Cardiac muscle cell (in vitro differentiated cells and primary cell): ENCODE measurements around the gene IGSF23. TPM values are rescaled to one million over a fixed set of nuclear protein-coding genes. Genes with fewer than 3 reads are reported as not detected.
"Not testable (repeated sequence)": the region's sequence is repeated elsewhere in the genome, so short reads cannot be mapped to it uniquely, and the experiment has no call there.

Source experiments
- DNase-seq, 2 donors: peaks; one replicate each; pipeline versions ENCODE4 v3.0.0 to v3.0.0-alpha.2; 2010 to 2017; ENCODE audit warnings: low read depth in 1 of 2, low spot score in 1 of 2
- H3K27ac ChIP-seq: fragments of 200-600 bp; sonication (generic); 2 replicates; pipeline ENCODE4 v1.5.1; 2016
- H3K27me3 ChIP-seq: fragments of 200-600 bp; sonication (generic); 2 replicates; pipeline ENCODE4 v1.6.0; 2016; ENCODE audit warnings: control low read depth
- H3K36me3 ChIP-seq: fragments of 200-600 bp; sonication (generic); 2 replicates; pipeline ENCODE4 v1.5.1; 2016; ENCODE audit warnings: control low read depth
- H3K4me1 ChIP-seq: fragments of 200-600 bp; sonication (generic); 2 replicates; pipeline ENCODE4 v1.8.1; 2017; ENCODE audit warnings: low read depth, mild to moderate bottlenecking, mixed run types
- H3K4me3 ChIP-seq: fragments of 200-600 bp; sonication (generic); 2 replicates; pipeline ENCODE4 v1.5.1; 2016; ENCODE audit warnings: mild to moderate bottlenecking
- H3K9me3 ChIP-seq: fragments of 200-600 bp; sonication (generic); 2 replicates; pipeline ENCODE4 v1.5.1; 2017; ENCODE audit warnings: low read depth, mild to moderate bottlenecking, control low read depth
- CTCF ChIP-seq: IDR thresholded peaks from 2 replicates; pipeline ENCODE4 v1.5.1; 2012; ENCODE audit warnings: low read depth, mild to moderate bottlenecking, low read length
- polyA plus RNA-seq: library from polyadenylated mRNA; unstranded; fragments of >200 nt; fragmentation: Nextera tagmentation; extraction: Ambion mirVana; gene quantifications from 2 replicates; pipeline ENCODE4 v1.2.1, GENCODE V29; 2016
- total RNA-seq: library from RNA; depleted of rRNA; stranded (reverse); fragments of >200 nt; gene quantifications from 2 replicates; pipeline ENCODE4 v1.2.3, GENCODE V29; 2016

Gene IGSF23
- total and polyA plus RNA-seq, 2 experiments from 2014 or later: not detected

GRCh38 chr19:44623626-44624025 is 10.3 kb downstream of the IGSF23 start:
- no peaks in the 10 kb centered on the region for H3K4me1 ChIP-seq
- no peaks in the 10 kb centered on the region for H3K36me3 ChIP-seq
- no peaks in the 10 kb centered on the region for H3K9me3 ChIP-seq
- no peak overlapping the region for H3K27ac ChIP-seq
- no peak overlapping the region for H3K4me3 ChIP-seq
- TF ChIP-seq CTCF: no peak
- no peak for DNase-seq
- no peaks in the 10 kb centered on the region for H3K27me3 ChIP-seq

GRCh38 chr19:44624840-44625354 is 11.5 kb downstream of the IGSF23 start:
- H3K9me3 ChIP-seq: no peaks in the 10 kb centered on the region
- no peaks in the 10 kb centered on the region for H3K4me1 ChIP-seq
- H3K27me3 ChIP-seq: no peaks in the 10 kb centered on the region
- no peak overlapping the region for H3K4me3 ChIP-seq
- no peaks in the 10 kb centered on the region for H3K36me3 ChIP-seq
- H3K27ac ChIP-seq: no peak overlapping the region
- TF ChIP-seq CTCF: no peak
- DNase-seq: no peak

- H3K4me3 ChIP-seq, DNase-seq, H3K9me3 ChIP-seq, H3K4me1 ChIP-seq, H3K27me3 ChIP-seq, H3K36me3 ChIP-seq, H3K27ac ChIP-seq: not testable (repeated sequence)
Observed at GRCh38 chr19:44625637-44626036, 12.3 kb downstream of the IGSF23 start.

GRCh38 chr19:44626048-44626624 is 12.8 kb downstream of the IGSF23 start:
- no peak overlapping the region for H3K4me3 ChIP-seq
- no peaks in the 10 kb centered on the region for H3K27me3 ChIP-seq
- TF ChIP-seq CTCF: no peak
- no peak overlapping the region for H3K27ac ChIP-seq
- H3K9me3 ChIP-seq: no peaks in the 10 kb centered on the region
- H3K36me3 ChIP-seq: no peaks in the 10 kb centered on the region
- peak in 1 of 2 donors; percentile 93 for DNase-seq
- H3K4me1 ChIP-seq: no peaks in the 10 kb centered on the region

GRCh38 chr19:44627631-44628030 is 14.3 kb downstream of the IGSF23 start:
- Histone ChIP-seq H3K4me1 (no peaks in the 10 kb centered on the region), H3K36me3 (no peaks in the 10 kb centered on the region), H3K27me3 (no peaks in the 10 kb centered on the region), H3K9me3 (no peaks in the 10 kb centered on the region), H3K4me3 (no peak overlapping the region), H3K27ac (no peak overlapping the region)
- no peak for TF ChIP-seq CTCF
- DNase-seq: no peak

DNA sequence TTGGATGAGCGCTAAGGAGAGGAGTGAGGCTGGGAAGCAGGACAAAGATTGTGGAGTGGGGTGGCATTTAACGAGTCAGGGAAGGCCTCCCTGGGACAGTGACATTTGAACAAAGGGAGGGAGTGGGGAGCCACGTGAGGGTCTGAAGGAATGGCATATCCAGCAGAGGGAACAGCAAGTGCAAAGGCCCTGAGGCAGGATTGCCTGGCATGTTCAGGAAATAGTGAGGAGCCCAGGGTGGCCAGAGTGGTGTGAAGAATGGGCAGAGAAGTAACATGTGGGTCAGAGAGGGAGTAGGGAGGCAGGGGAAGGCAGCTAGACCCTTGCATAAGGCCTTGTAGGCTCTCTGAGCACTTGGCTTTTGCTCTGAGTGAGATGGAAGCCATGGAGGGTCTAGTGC is 15.4 kb downstream of the IGSF23 start:
- H3K4me3 ChIP-seq: no peak overlapping the region
- no peaks in the 10 kb centered on the region for H3K9me3 ChIP-seq
- no peaks in the 10 kb centered on the region for H3K27me3 ChIP-seq
- H3K36me3 ChIP-seq: no peaks in the 10 kb centered on the region
- no peak overlapping the region for H3K27ac ChIP-seq
- peaks cover under 1% of the 10 kb centered on the region for H3K4me1 ChIP-seq
- no peak for TF ChIP-seq CTCF
- DNase-seq: no peak

DNA sequence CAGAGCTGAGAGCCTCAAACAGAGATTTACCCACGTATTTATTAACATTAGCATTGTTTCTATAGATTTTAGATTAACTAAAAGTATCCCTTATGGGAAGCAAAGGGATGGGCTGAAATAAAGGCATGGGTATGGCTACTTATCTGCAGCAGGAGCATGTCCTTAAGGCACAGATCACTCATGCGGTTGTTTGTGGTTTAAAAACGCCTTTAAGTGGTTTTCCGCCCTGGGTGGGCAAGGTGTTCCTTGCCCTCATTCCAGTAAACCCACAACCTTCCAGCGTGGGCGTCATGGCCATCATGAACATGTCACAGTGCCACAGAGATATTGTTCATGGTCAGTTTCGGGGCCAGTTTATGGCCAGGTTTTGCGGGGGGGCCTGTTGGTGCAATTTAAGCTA is 18.2 kb downstream of the IGSF23 start:
- not testable (repeated sequence) for H3K4me3 ChIP-seq, H3K27ac ChIP-seq, DNase-seq, H3K9me3 ChIP-seq, H3K36me3 ChIP-seq, H3K4me1 ChIP-seq, H3K27me3 ChIP-seq

- H3K4me1 ChIP-seq, H3K27me3 ChIP-seq, DNase-seq, H3K9me3 ChIP-seq, H3K36me3 ChIP-seq, H3K4me3 ChIP-seq: not testable (repeated sequence)
- peak overlapping the region; percentile 72 for H3K27ac ChIP-seq
Observed at GRCh38 chr19:44634058-44634457, 20.7 kb downstream of the IGSF23 start.
